Vagina (tissue), 2 donors: ENCODE measurements around the gene TLCD3B. TPM values are rescaled to one million over a fixed set of nuclear protein-coding genes. Genes with fewer than 3 reads are reported as not detected.

Experiments
- DNase-seq, 2 donors: peaks; one replicate each; pipeline ENCODE4 v3.0.0-alpha.2; 2017; ENCODE audit errors: extremely low spot score in 2 of 2
- H3K27ac ChIP-seq: fragments of 200-600 bp; sonication (generic); one replicate; pipeline ENCODE4 v1.5.1; 2019
- H3K27me3 ChIP-seq: fragments of 200-600 bp; sonication (generic); one replicate; pipeline ENCODE4 v1.5.1; 2019
- H3K36me3 ChIP-seq, 2 donors: fragments of 200-600 bp; sonication (generic); one replicate each; pipeline ENCODE4 v1.5.1; 2017 to 2019
- H3K4me1 ChIP-seq: fragments of 200-600 bp; sonication (generic); one replicate; pipeline ENCODE4 v1.5.1; 2019
- H3K4me3 ChIP-seq, 2 donors: fragments of 200-600 bp; sonication (generic); 1 replicate in 1 of 2; 2 replicates in 1 of 2; pipeline ENCODE4 v1.5.1; 2016 to 2019
- H3K9me3 ChIP-seq: fragments of 200-600 bp; sonication (generic); one replicate; pipeline ENCODE4 v1.5.1; 2019
- POLR2A ChIP-seq, 2 donors: fragments of 450-650 bp; IDR thresholded peaks; one replicate each; pipeline ENCODE4 v1.6.1; 2017; ENCODE audit warnings: antibody characterized with exemption in 2 of 2, mild to moderate bottlenecking in 2 of 2, moderate library complexity in 2 of 2
- POLR2AphosphoS5 ChIP-seq, 2 donors: sonication (generic); formaldehyde crosslinking; IDR thresholded peaks; one replicate each; pipeline ENCODE4 v1.9.0; 2017; ENCODE audit warnings: antibody characterized with exemption in 2 of 2, mild to moderate bottlenecking in 2 of 2, low read depth in 1 of 2; ENCODE audit not compliant: insufficient read depth in 1 of 2
- intact Hi-C: fragments of 100-400 bp; cut with DNase I; formaldehyde crosslinking; loops from one replicate; pipeline ENCODE4 v1.15.1; 2023
- total RNA-seq: library from RNA; depleted of rRNA; stranded (reverse); fragments of >200 nt; gene quantifications from one replicate; pipeline ENCODE4 v1.2.3, GENCODE V29; 2016
- TF ChIP-seq, protein P1 (sequence below), 3 experiments: fragments of 450-650 bp in 2 of 3; fragments of 200-600 bp in 1 of 3; sonication (generic) in 1 of 3; IDR thresholded peaks; one replicate each; pipeline ENCODE4 v1.5.1; 2017 to 2019; ENCODE audit warnings: antibody characterized with exemption in 3 of 3, mild to moderate bottlenecking in 2 of 3, moderate library complexity in 2 of 3

TLCD3B gene
- total RNA-seq, 1 donor from 2014 or later = 0.98 TPM

DNA sequence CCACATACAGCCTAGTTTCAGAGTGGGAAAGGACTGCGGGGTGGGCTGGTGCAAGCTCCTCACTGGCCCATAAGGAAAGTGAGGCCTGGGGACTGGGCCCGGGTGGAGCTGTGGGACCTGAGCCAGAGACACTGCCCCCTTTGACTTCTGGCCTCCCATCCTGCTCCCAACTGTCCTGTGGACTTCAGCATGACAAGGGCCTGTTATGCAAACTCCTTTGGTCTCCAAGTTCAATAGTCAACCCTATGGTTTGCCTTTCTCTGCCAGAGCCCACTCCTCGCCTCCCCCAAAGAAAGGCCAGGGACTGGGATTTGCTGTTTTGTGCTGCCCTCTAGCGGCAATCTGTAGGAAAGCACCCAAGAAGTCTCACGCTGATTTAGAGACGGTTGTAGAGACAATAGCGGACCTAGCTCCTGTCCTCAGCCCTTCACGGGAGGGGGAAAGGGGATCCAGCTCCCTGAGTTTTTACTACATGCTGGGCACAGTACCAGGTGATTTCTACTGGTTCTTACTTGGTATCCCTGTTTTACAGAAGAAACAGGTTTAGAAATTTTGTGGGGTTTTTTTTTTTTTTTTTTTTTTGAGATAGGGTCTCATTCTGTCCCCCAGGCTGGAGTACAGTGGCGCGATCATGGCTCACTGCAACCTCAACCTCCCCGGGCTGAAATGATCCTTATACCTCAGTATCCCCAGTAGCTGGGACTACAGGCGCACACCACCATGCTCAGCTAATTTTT lies 1.2 kb upstream of the TLCD3B start:
- Histone ChIP-seq H3K27me3 (peaks cover 7% of the 10 kb centered on the region), H3K4me1 (peaks cover 9% of the 10 kb centered on the region), H3K4me3 (no peak overlapping the region), H3K27ac (no peak overlapping the region), H3K36me3 (no peaks in the 10 kb centered on the region), H3K9me3 (no peaks in the 10 kb centered on the region)
- no peak for DNase-seq
- intact Hi-C loops = no loop called here
- TF ChIP-seq POLR2A (IDR thresholded peaks at IDR 0.05) (no peak), POLR2AphosphoS5 (IDR thresholded peaks at IDR 0.05; ENCODE audit: insufficient read depth in 1 of 2, low read depth in 1 of 2) (no peak)
- TF ChIP-seq, protein P1, sequence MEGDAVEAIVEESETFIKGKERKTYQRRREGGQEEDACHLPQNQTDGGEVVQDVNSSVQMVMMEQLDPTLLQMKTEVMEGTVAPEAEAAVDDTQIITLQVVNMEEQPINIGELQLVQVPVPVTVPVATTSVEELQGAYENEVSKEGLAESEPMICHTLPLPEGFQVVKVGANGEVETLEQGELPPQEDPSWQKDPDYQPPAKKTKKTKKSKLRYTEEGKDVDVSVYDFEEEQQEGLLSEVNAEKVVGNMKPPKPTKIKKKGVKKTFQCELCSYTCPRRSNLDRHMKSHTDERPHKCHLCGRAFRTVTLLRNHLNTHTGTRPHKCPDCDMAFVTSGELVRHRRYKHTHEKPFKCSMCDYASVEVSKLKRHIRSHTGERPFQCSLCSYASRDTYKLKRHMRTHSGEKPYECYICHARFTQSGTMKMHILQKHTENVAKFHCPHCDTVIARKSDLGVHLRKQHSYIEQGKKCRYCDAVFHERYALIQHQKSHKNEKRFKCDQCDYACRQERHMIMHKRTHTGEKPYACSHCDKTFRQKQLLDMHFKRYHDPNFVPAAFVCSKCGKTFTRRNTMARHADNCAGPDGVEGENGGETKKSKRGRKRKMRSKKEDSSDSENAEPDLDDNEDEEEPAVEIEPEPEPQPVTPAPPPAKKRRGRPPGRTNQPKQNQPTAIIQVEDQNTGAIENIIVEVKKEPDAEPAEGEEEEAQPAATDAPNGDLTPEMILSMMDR (IDR thresholded peaks at IDR 0.05) = peak in 1 of 3 experiments; percentile 28

DNA sequence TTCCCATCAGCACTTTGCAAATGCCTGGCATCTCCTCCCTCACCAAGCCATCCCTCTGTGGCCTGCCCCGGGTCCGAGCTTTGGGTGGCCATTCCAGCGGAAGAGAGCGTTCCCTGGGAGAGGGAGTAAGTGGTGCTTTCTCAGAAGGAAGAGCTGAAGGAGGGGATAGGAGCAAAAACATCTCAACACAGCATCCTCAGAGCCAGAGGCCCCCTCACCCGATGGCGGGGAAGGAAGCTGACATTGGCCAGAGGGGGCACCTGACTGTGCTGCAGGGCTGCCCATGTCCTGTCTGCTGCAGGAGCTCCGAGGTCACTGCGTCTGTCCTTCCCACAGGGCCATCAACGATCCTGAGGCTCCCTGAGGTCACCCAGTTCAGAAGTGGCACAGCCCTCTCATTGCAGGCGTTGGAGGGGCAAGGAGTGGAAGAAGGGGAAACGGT lies 427 bp upstream of the TLCD3B start:
- Histone ChIP-seq H3K9me3 (no peaks in the 10 kb centered on the region), H3K4me1 (peaks cover 9% of the 10 kb centered on the region), H3K27me3 (peaks cover 7% of the 10 kb centered on the region), H3K36me3 (no peaks in the 10 kb centered on the region), H3K4me3 (no peak overlapping the region), H3K27ac (no peak overlapping the region)
- TF ChIP-seq POLR2AphosphoS5 (IDR thresholded peaks at IDR 0.05; ENCODE audit: insufficient read depth in 1 of 2, low read depth in 1 of 2) (no peak), POLR2A (IDR thresholded peaks at IDR 0.05) (no peak)
- TF ChIP-seq, protein P1 (IDR thresholded peaks at IDR 0.05) = no peak
- no peak for DNase-seq
- intact Hi-C loops = no loop called here

DNA sequence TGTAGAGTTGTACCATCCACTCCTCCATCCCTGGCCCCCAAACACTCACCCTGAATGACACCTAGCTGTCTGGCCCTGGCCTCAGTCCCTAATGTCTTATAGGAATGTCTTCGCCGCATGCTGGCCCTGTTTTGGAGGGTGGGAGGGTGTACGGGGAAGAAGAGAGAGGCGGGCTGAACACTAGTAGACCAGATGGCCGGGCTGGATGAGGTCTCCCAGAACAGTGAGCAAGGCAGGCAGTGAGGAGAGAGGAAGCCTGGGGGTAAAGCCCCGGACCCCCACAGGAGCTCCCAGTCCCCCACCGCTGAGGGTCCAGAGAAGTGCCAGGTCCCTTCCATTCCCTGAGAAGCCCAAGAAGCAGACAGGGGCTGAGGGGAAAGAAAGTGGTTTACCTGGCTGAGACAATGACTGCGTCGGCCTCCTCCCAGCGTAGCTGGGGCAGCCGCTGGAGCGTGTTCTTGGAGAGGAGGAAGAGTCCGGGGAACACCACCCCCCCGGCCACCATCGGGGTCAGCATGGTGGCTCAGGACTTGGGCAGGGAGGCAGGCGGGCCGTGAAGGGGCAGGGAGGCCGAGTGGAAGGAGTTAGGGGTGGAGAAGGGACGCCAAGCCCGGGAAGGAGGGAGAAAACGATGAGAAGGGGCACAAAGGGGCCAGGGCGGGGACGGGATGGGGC lies 923 bp downstream of the TLCD3B start:
- H3K27me3 ChIP-seq = peaks cover 7% of the 10 kb centered on the region
- intact Hi-C loops = no loop called here

DNA sequence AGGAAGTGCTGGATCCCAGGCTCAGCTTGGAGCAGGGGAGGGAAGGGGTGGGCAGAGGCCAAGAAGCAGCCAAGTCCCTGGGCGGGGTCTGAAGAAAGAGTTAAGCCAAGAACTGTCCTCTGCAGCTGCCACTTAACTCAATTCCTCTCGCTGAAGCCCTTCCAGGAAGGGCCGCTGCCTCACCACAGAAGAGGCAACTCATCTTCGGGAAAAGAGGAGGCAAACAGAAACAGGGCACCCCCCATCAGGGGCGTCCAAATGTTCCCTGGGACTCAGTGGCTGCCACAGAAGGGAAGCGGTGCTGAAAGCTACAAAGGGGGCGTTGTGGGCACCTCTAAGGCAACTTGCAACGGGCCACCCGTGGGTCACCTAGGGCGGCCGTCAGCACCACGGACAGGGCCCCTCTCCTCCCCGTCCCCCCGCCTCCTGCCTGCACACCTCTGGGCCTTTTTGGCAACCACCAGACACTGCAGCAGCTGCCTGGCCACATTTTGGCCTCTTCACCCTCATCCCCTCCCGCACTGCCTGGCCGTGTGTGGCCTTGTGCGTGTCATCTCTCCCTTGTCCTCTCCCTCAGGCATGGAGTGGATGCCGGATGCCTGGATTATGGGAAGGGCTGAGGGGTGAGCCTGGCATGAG lies 2.5 kb downstream of the TLCD3B start:
- H3K27me3 ChIP-seq = peaks cover 7% of the 10 kb centered on the region
- H3K9me3 ChIP-seq = no peaks in the 10 kb centered on the region
- no peak overlapping the region for H3K27ac ChIP-seq
- H3K36me3 ChIP-seq = no peaks in the 10 kb centered on the region
- no peak overlapping the region for H3K4me3 ChIP-seq
- intact Hi-C loops = no loop called here
- no peak for DNase-seq
- peaks cover 9% of the 10 kb centered on the region for H3K4me1 ChIP-seq
- TF ChIP-seq POLR2AphosphoS5 (IDR thresholded peaks at IDR 0.05; ENCODE audit: insufficient read depth in 1 of 2, low read depth in 1 of 2) (no peak), POLR2A (IDR thresholded peaks at IDR 0.05) (no peak)
- TF ChIP-seq, protein P1 (IDR thresholded peaks at IDR 0.05) = no peak

More for the DNA sequence above, 923 bp downstream of the TLCD3B start:
- TF ChIP-seq POLR2AphosphoS5 (IDR thresholded peaks at IDR 0.05; ENCODE audit: insufficient read depth in 1 of 2, low read depth in 1 of 2) (no peak), POLR2A (IDR thresholded peaks at IDR 0.05) (no peak)
- TF ChIP-seq, protein P1 (IDR thresholded peaks at IDR 0.05) = no peak
- Histone ChIP-seq H3K27ac (no peak overlapping the region), H3K4me3 (no peak overlapping the region), H3K4me1 (peaks cover 9% of the 10 kb centered on the region), H3K9me3 (no peaks in the 10 kb centered on the region), H3K36me3 (no peaks in the 10 kb centered on the region)
- DNase-seq = no peak
